Prostate gland (tissue), 2 donors: Measurements from ENCODE around the gene ATL3.

Source experiments
- POLR2A ChIP-seq: fragments of 450-650 bp; IDR thresholded peaks from one replicate; pipeline ENCODE4 v1.6.1; 2016; ENCODE audit warnings: antibody characterized with exemption, mild to moderate bottlenecking
- TF ChIP-seq, protein P1 (sequence below), 4 experiments: fragments of 200-600 bp in 2 of 4; fragments of 450-650 bp in 2 of 4; sonication (generic) in 2 of 4; IDR thresholded peaks; 1 replicate in 3 of 4; 2 replicates in 1 of 4; pipeline ENCODE4 v1.5.1; 2016 to 2019; ENCODE audit warnings: antibody characterized with exemption in 4 of 4, mild to moderate bottlenecking in 2 of 4, moderate library complexity in 2 of 4

DNA sequence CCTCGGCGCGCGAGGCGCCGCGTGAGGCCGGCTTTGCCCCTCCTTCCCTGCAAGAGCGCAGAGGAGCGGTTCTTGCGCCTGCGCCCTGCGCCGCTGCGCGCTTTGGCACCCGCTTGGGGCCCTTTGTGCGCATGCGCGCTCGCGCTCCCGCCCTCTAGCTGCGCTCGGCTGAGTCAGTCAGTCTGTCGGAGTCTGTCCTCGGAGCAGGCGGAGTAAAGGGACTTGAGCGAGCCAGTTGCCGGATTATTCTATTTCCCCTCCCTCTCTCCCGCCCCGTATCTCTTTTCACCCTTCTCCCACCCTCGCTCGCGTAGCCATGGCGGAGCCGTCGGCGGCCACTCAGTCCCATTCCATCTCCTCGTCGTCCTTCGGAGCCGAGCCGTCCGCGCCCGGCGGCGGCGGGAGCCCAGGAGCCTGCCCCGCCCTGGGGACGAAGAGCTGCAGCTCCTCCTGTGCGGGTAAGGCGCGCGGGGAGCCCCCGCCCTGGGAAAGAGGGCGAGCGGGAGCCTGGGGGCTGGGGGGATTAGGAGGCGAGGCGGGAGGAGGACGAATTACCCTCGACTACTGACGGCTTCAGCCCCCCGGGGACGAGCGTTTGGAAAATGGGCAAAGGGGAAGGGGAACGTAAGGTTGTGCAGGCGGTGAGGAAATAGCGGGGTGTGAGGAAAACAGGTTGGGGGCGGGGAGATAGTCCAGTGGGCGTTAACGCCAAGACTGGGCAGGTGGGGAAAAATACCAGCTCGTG is 10.3 kb upstream of the ATL3 start, which contains the start of gene RTN3:
- TF ChIP-seq, protein P1, sequence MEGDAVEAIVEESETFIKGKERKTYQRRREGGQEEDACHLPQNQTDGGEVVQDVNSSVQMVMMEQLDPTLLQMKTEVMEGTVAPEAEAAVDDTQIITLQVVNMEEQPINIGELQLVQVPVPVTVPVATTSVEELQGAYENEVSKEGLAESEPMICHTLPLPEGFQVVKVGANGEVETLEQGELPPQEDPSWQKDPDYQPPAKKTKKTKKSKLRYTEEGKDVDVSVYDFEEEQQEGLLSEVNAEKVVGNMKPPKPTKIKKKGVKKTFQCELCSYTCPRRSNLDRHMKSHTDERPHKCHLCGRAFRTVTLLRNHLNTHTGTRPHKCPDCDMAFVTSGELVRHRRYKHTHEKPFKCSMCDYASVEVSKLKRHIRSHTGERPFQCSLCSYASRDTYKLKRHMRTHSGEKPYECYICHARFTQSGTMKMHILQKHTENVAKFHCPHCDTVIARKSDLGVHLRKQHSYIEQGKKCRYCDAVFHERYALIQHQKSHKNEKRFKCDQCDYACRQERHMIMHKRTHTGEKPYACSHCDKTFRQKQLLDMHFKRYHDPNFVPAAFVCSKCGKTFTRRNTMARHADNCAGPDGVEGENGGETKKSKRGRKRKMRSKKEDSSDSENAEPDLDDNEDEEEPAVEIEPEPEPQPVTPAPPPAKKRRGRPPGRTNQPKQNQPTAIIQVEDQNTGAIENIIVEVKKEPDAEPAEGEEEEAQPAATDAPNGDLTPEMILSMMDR (IDR thresholded peaks at IDR 0.05): peak in 3 of 4 experiments; percentile 64 to 81 (median 66)
- TF ChIP-seq POLR2A: peak; percentile 98
